GM12878 (cell line): Measurements from ENCODE around the gene FAM162B. TPM values are rescaled to one million over a fixed set of nuclear protein-coding genes. Genes with fewer than 3 reads are reported as not detected.

Experiments
- ATAC-seq: fragments of 200-7000 bp; cut with Tn5 transposase; 3 replicates; pipeline ENCODE4 v1.9.1; 2020; ENCODE audit warnings: mild to moderate bottlenecking, moderate library complexity
- BruUV-seq: library from RNA; stranded (reverse); fragments of 400-500 nt; replicated peaks from 2 replicates; lab custom pipeline; 2021; lab: Mats Ljungman, UMichigan
- CTCF ChIA-PET: fragments of 300-600 bp; sonication (Branson Sonifier 250); formaldehyde crosslinking; extraction: SDS; loops from one replicate; lab custom pipeline; 2021; ENCODE audit warnings: inconsistent platforms; lab: Yijun Ruan, JAX
- POLR2A ChIA-PET: fragments of 350-600 bp; formaldehyde crosslinking; extraction: SDS; loops from one replicate; lab custom pipeline; 2021; ENCODE audit warnings: inconsistent platforms; lab: Charles Lee
- RAD21 ChIA-PET: fragments of 300-600 bp; sonication (Branson Sonifier 250); formaldehyde crosslinking; loops from one replicate; lab custom pipeline; 2023; ENCODE audit warnings: antibody characterized with exemption; ENCODE audit not compliant: unreplicated experiment; lab: Charles Lee
- SMC1A ChIA-PET: fragments of 300-600 bp; sonication (Branson Sonifier 250); formaldehyde crosslinking; loops from one replicate; lab custom pipeline; 2023; ENCODE audit not compliant: unreplicated experiment, uncharacterized antibody; lab: Charles Lee
- DNase-seq: peaks from one replicate; pipeline ENCODE4 v3.0.0-alpha.2; 2011; ENCODE audit warnings: low read depth, low spot score
- FAIRE-seq: peaks from 3 replicates; lab custom pipeline; 2011; peaks lifted over from hg19 to GRCh38; lab: Jason Lieb, UNC
- H2AFZ ChIP-seq: 2 replicates; pipeline ENCODE4 v1.6.0; 2011; ENCODE audit warnings: low read depth, low read length, control low read depth; ENCODE audit not compliant: control insufficient read depth
- H3K27ac ChIP-seq: 2 replicates; pipeline ENCODE4 v1.5.1; 2011; ENCODE audit warnings: control low read depth; ENCODE audit not compliant: control insufficient read depth, insufficient read depth
- H3K27me3 ChIP-seq, 2 experiments: replicated peaks in 1 of 2; 2 replicates each; pipeline versions ENCODE4 v1.6.0 to v1.6.1; 2011; ENCODE audit warnings: low read length in 1 of 2; ENCODE audit not compliant: control insufficient read depth in 2 of 2, insufficient read depth in 2 of 2
- H3K36me3 ChIP-seq, 2 experiments: 2 replicates each; pipeline ENCODE4 v1.5.1; 2011; ENCODE audit warnings: low read length in 1 of 2; ENCODE audit not compliant: control insufficient read depth in 2 of 2, insufficient read depth in 2 of 2
- H3K4me1 ChIP-seq: 2 replicates; pipeline ENCODE4 v1.6.1; 2011; ENCODE audit warnings: mild to moderate bottlenecking, low read length, moderate library complexity, mixed read lengths; ENCODE audit not compliant: control insufficient read depth, insufficient read depth
- H3K4me2 ChIP-seq: 2 replicates; pipeline ENCODE4 v1.6.0; 2011; ENCODE audit warnings: control low read depth; ENCODE audit not compliant: control insufficient read depth, insufficient read depth
- H3K4me3 ChIP-seq: fragments of 200-600 bp; sonication (generic); 2 replicates; pipeline ENCODE4 v1.5.1; 2016
- H3K79me2 ChIP-seq: 2 replicates; pipeline ENCODE4 v1.6.0; 2011; ENCODE audit warnings: low read length; ENCODE audit not compliant: control insufficient read depth, insufficient read depth
- H3K9ac ChIP-seq: 2 replicates; pipeline ENCODE4 v1.8.0; 2011; ENCODE audit warnings: low read length, control low read depth, mixed read lengths; ENCODE audit not compliant: control insufficient read depth, insufficient read depth
- H3K9me3 ChIP-seq: replicated peaks from 3 replicates; pipeline ENCODE4 v1.5.1; 2011; ENCODE audit warnings: mild to moderate bottlenecking, low read length; ENCODE audit not compliant: control insufficient read depth, insufficient read depth
- H4K20me1 ChIP-seq: 2 replicates; pipeline ENCODE4 v1.6.0; 2011; ENCODE audit not compliant: control insufficient read depth, insufficient read depth
- CBX5 ChIP-seq: sonication (generic); IDR thresholded peaks from 2 replicates; pipeline ENCODE4 v1.6.1; 2016; ENCODE audit warnings: low read depth, moderate library complexity, mild to moderate bottlenecking, inconsistent platforms
- CREM ChIP-seq: IDR thresholded peaks from 2 replicates; pipeline ENCODE4 v1.6.1; 2014; ENCODE audit warnings: antibody characterized with exemption, low read depth
- DPF2 ChIP-seq: fragments of 450-650 bp; IDR thresholded peaks from 2 replicates; pipeline ENCODE4 v1.6.1; 2017; ENCODE audit warnings: mild to moderate bottlenecking
- ESRRA ChIP-seq: IDR thresholded peaks from 2 replicates; pipeline ENCODE4 v1.6.1; 2012; ENCODE audit warnings: mild to moderate bottlenecking, low read length, improper control_type of control experiment
- HDAC6 ChIP-seq: fragments of 200-600 bp; sonication (generic); IDR thresholded peaks from one replicate; pipeline ENCODE4 v1.8.0; 2017; ENCODE audit warnings: antibody characterized with exemption; ENCODE audit not compliant: unreplicated experiment
- LARP7 ChIP-seq: fragments of 450-650 bp; IDR thresholded peaks from 2 replicates; pipeline ENCODE4 v1.6.1; 2017; ENCODE audit warnings: mild to moderate bottlenecking
- NBN ChIP-seq: fragments of 450-650 bp; IDR thresholded peaks from 2 replicates; pipeline ENCODE4 v1.6.1; 2016
- NFYA ChIP-seq: IDR thresholded peaks from 2 replicates; pipeline ENCODE4 v1.6.1; 2011; ENCODE audit warnings: low read depth, mild to moderate bottlenecking, low read length, improper control_type of control experiment, borderline replicate concordance
- NR2F1 ChIP-seq: fragments of 450-650 bp; conservative IDR thresholded peaks from 2 replicates; pipeline ENCODE4 v1.6.1; 2017; ENCODE audit warnings: mild to moderate bottlenecking
- RAD51 ChIP-seq: fragments of 450-650 bp; IDR thresholded peaks from 2 replicates; pipeline ENCODE4 v1.6.1; 2016; ENCODE audit warnings: moderate library complexity, mild to moderate bottlenecking, inconsistent platforms
- SIN3A ChIP-seq: IDR thresholded peaks from 2 replicates; pipeline ENCODE4 v1.6.1; 2012; ENCODE audit warnings: low read depth, low read length, improper control_type of control experiment
- SREBF1 ChIP-seq: IDR thresholded peaks from 2 replicates; pipeline ENCODE4 v1.6.1; 2012; ENCODE audit warnings: mild to moderate bottlenecking, low read length
- WRNIP1 ChIP-seq: IDR thresholded peaks from 2 replicates; pipeline ENCODE4 v1.6.1; 2011; ENCODE audit warnings: low read depth, low read length, improper control_type of control experiment, borderline replicate concordance
- YBX1 ChIP-seq: fragments of 450-650 bp; IDR thresholded peaks from 2 replicates; pipeline ENCODE4 v1.6.1; 2016; ENCODE audit warnings: antibody characterized with exemption
- ZNF384 ChIP-seq: IDR thresholded peaks from 2 replicates; pipeline ENCODE4 v1.6.1; 2012; ENCODE audit warnings: low read depth, mild to moderate bottlenecking, low read length, improper control_type of control experiment, borderline replicate concordance
- WGBS: methylation state at CpG from one replicate; pipeline ENCODE4 v1.1.6; 2016; ENCODE audit warnings: low lambda C conversion rate; ENCODE audit not compliant: insufficient replicate concordance, insufficient coverage; ENCODE audit errors: missing lambda C conversion rate; 5-methylcytosine and 5-hydroxymethylcytosine counted together
- in situ Hi-C: fragments of 300-500 bp; cut with MboI; formaldehyde crosslinking; loops from 9 replicates; pipeline ENCODE4 v1.14.3; 2018; ENCODE audit warnings: mixed read lengths
- intact Hi-C: fragments of 100-400 bp; cut with micrococcal nuclease; formaldehyde crosslinking; loops from one replicate; pipeline ENCODE4 v1.14.2; 2022; ENCODE audit not compliant: unreplicated experiment
- polyA plus RNA-seq, 11 experiments: library from polyadenylated mRNA; depleted of rRNA in 4 of 11; unstranded in 6 of 11; stranded (reverse) in 5 of 11; fragments of >200 nt; fragmentation: Nextera tagmentation in 4 of 11; fragmentation: Illumina TruSeq in 1 of 11; extraction: Ambion mirVana in 4 of 11; extraction: Trizol in 1 of 11; gene quantifications; 1 replicate in 1 of 11; 2 replicates in 10 of 11; pipeline versions ENCODE4 v1.2.1 to v1.2.3, GENCODE V29; 2011 to 2016; ENCODE audit warnings: inconsistent platforms in 2 of 11, missing spikeins in 2 of 11, low read depth in 1 of 11
- total RNA-seq, 4 experiments: library from RNA; depleted of rRNA in 3 of 4; stranded (reverse); fragments of >200 nt in 3 of 4; fragmentation: Illumina TruSeq in 1 of 4; extraction: Trizol in 1 of 4; gene quantifications; 2 replicates each; pipeline versions ENCODE4 v1.2.1 to v1.2.3, GENCODE V29; 2013 to 2021
- TF ChIP-seq, protein P1 (sequence below): fragments of 450-650 bp; formaldehyde crosslinking; IDR thresholded peaks from 2 replicates; pipeline ENCODE4 v1.4.0; 2022; ENCODE audit warnings: mild to moderate bottlenecking, moderate library complexity
- TF ChIP-seq, protein P2 (sequence below): IDR thresholded peaks from 2 replicates; pipeline ENCODE4 v1.6.1; 2011; ENCODE audit warnings: low read depth, mild to moderate bottlenecking, low read length, moderate library complexity, borderline replicate concordance; ENCODE audit errors: extremely low read depth
- TF ChIP-seq, protein P3 (sequence below), 3 experiments: IDR thresholded peaks in 2 of 3; conservative IDR thresholded peaks in 1 of 3; 2 replicates each; pipeline ENCODE4 v1.5.1; 2011; ENCODE audit warnings: low read depth in 3 of 3, low read length in 3 of 3, mild to moderate bottlenecking in 3 of 3, control low read depth in 2 of 3, moderate library complexity in 2 of 3, inconsistent platforms in 1 of 3, mixed read lengths in 1 of 3; ENCODE audit not compliant: control insufficient read depth in 2 of 3, insufficient read depth in 1 of 3; ENCODE audit errors: extremely low read depth in 1 of 3

Gene FAM162B
- total and polyA plus RNA-seq, 10 of the 15 experiments (the other 5 are each of a cell fraction or from before 2014, with no cell fraction given): not detected

DNA sequence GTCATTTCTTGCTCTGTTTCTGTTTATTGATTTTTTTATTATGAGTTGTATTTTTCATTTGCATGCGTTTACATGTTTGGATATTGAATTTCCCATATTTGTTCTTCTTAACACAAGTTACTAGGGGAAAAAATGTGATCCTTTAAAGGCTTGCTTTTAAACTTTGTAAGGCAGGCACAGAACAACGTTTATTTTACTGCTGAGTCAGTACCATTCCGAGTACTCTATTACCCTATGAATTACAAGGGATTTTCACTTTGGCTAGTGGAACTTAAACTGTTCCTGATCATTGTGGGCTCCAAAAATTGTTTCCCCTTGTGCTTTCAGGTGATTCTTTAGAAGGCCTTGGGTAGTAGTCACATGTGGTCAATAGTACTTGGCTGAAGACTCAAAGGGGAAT, 28.5 kb downstream of the FAM162B start:
- SMC1A ChIA-PET: interaction anchor here (1.1 kb wide), 1 partner anchor 24 kb away, joined by 4 read pairs; no protein-coding TSS in a partner anchor
- Histone ChIP-seq H3K27me3 (no peaks in the 10 kb centered on the region), H3K9me3 (no peaks in the 10 kb centered on the region), H3K36me3 (no peaks in the 10 kb centered on the region), H3K4me1 (no peaks in the 10 kb centered on the region), H3K4me3 (no peak overlapping the region), H4K20me1 (no peaks in the 10 kb centered on the region), H2AFZ (no peak overlapping the region), H3K27ac (no peak overlapping the region), H3K79me2 (no peaks in the 10 kb centered on the region), H3K4me2 (no peak overlapping the region), H3K9ac (no peak overlapping the region)
- no TSS peak for BruUV-seq
- intact Hi-C loops (no loop called here), in situ Hi-C loops (no loop called here)
- CTCF ChIA-PET: no interaction called here
- no peak for ATAC-seq
- RAD21 ChIA-PET: no interaction called here
- DNase-seq: no peak
- WGBS: 100% methylated on average over 3 of the region's 3 CpGs
- no peak for FAIRE-seq
- POLR2A ChIA-PET: no interaction called here
- TF ChIP-seq SREBF1 (no peak), ZNF384 (no peak), RAD51 (no peak), WRNIP1 (no peak), SIN3A (no peak), NR2F1 (no peak), NFYA (no peak), CREM (no peak), ESRRA (no peak), DPF2 (no peak), NBN (no peak), CBX5 (no peak), LARP7 (no peak), HDAC6 (no peak), YBX1 (no peak)
- TF ChIP-seq, protein P1, sequence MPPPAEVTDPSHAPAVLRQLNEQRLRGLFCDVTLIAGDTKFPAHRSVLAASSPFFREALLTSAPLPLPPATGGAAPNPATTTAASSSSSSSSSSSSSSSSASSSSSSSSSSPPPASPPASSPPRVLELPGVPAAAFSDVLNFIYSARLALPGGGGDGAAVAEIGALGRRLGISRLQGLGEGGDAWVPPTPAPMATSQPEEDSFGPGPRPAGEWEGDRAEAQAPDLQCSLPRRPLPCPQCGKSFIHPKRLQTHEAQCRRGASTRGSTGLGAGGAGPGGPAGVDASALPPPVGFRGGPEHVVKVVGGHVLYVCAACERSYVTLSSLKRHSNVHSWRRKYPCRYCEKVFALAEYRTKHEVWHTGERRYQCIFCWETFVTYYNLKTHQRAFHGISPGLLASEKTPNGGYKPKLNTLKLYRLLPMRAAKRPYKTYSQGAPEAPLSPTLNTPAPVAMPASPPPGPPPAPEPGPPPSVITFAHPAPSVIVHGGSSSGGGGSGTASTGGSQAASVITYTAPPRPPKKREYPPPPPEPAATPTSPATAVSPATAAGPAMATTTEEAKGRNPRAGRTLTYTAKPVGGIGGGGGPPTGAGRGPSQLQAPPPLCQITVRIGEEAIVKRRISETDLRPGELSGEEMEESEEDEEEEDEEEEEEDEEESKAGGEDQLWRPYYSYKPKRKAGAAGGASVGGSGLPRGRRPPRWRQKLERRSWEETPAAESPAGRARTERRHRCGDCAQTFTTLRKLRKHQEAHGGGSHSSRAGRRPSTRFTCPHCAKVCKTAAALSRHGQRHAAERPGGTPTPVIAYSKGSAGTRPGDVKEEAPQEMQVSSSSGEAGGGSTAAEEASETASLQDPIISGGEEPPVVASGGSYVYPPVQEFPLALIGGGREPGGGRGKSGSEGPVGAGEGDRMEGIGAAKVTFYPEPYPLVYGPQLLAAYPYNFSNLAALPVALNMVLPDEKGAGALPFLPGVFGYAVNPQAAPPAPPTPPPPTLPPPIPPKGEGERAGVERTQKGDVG (CRISPR knock-in tag): no peak
- TF ChIP-seq, protein P2, sequence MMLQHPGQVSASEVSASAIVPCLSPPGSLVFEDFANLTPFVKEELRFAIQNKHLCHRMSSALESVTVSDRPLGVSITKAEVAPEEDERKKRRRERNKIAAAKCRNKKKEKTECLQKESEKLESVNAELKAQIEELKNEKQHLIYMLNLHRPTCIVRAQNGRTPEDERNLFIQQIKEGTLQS: no peak
- TF ChIP-seq, protein P3, sequence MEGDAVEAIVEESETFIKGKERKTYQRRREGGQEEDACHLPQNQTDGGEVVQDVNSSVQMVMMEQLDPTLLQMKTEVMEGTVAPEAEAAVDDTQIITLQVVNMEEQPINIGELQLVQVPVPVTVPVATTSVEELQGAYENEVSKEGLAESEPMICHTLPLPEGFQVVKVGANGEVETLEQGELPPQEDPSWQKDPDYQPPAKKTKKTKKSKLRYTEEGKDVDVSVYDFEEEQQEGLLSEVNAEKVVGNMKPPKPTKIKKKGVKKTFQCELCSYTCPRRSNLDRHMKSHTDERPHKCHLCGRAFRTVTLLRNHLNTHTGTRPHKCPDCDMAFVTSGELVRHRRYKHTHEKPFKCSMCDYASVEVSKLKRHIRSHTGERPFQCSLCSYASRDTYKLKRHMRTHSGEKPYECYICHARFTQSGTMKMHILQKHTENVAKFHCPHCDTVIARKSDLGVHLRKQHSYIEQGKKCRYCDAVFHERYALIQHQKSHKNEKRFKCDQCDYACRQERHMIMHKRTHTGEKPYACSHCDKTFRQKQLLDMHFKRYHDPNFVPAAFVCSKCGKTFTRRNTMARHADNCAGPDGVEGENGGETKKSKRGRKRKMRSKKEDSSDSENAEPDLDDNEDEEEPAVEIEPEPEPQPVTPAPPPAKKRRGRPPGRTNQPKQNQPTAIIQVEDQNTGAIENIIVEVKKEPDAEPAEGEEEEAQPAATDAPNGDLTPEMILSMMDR (IDR thresholded peaks at IDR 0.05 in 2 of 3, conservative IDR thresholded peaks at IDR 0.05 in 1 of 3; ENCODE audit: control insufficient read depth in 2 of 3, extremely low read depth in 1 of 3, insufficient read depth in 1 of 3, low read depth in 3 of 3, low read length in 3 of 3): no peak
